Neutrophil (primary cell): ENCODE measurements around the gene ITIH5.

Experiments
- H3K27ac ChIP-seq: fragments of 200-600 bp; sonication (generic); 2 replicates; pipeline ENCODE4 v1.5.1; 2016; ENCODE audit warnings: mild to moderate bottlenecking, moderate library complexity
- H3K27me3 ChIP-seq: fragments of 200-600 bp; sonication (generic); 2 replicates; pipeline ENCODE4 v1.6.0; 2016; ENCODE audit warnings: mild to moderate bottlenecking
- H3K36me3 ChIP-seq: fragments of 200-600 bp; sonication (generic); 2 replicates; pipeline ENCODE4 v1.5.1; 2017
- H3K4me1 ChIP-seq, 2 experiments: fragments of 200-600 bp in 1 of 2; sonication (generic) in 1 of 2; 1 replicate in 1 of 2; 2 replicates in 1 of 2; pipeline versions ENCODE4 v1.5.1 to v1.6.1; 2013 to 2016; ENCODE audit warnings: low read depth in 1 of 2, low read length in 1 of 2, mild to moderate bottlenecking in 1 of 2, moderate library complexity in 1 of 2; ENCODE audit not compliant: control insufficient read depth in 1 of 2, insufficient read depth in 1 of 2
- H3K4me3 ChIP-seq, 2 experiments: fragments of 200-600 bp in 1 of 2; sonication (generic) in 1 of 2; 1 replicate in 1 of 2; 2 replicates in 1 of 2; pipeline ENCODE4 v1.5.1; 2013 to 2016; ENCODE audit warnings: low read depth in 1 of 2, low read length in 1 of 2, mild to moderate bottlenecking in 1 of 2, moderate library complexity in 1 of 2
- H3K9me3 ChIP-seq: fragments of 200-600 bp; sonication (generic); 2 replicates; pipeline ENCODE4 v1.5.1; 2016
- CTCF ChIP-seq: fragments of 200-600 bp; sonication (generic); IDR thresholded peaks from 2 replicates; pipeline ENCODE4 v1.5.1; 2016; ENCODE audit warnings: antibody characterized with exemption

The ITIH5 gene

GRCh38 chr10:7605565-7606295 is 61.0 kb downstream of the ITIH5 start:
- Histone ChIP-seq H3K4me3 (no peak overlapping the region), H3K9me3 (no peaks in the 10 kb centered on the region), H3K4me1 (no peaks in the 10 kb centered on the region), H3K36me3 (no peaks in the 10 kb centered on the region), H3K27ac (no peak overlapping the region), H3K27me3 (peaks cover 6% of the 10 kb centered on the region)
- no peak for TF ChIP-seq CTCF

- no peak overlapping the region for H3K4me3 ChIP-seq
- TF ChIP-seq CTCF: no peak
- no peaks in the 10 kb centered on the region for H3K27me3 ChIP-seq
- no peak overlapping the region for H3K27ac ChIP-seq
- H3K4me1 ChIP-seq: no peaks in the 10 kb centered on the region
- no peaks in the 10 kb centered on the region for H3K36me3 ChIP-seq
- no peaks in the 10 kb centered on the region for H3K9me3 ChIP-seq
Measured at GRCh38 chr10:7601023-7601656, 65.6 kb downstream of the ITIH5 start.

GRCh38 chr10:7598771-7599170 is 68.0 kb downstream of the ITIH5 start:
- Histone ChIP-seq H3K27me3 (no peaks in the 10 kb centered on the region), H3K9me3 (no peaks in the 10 kb centered on the region), H3K27ac (no peak overlapping the region), H3K4me1 (no peaks in the 10 kb centered on the region), H3K36me3 (no peaks in the 10 kb centered on the region), H3K4me3 (no peak overlapping the region)
- no peak for TF ChIP-seq CTCF

GRCh38 chr10:7596356-7596755 is 70.4 kb downstream of the ITIH5 start:
- Histone ChIP-seq H3K4me1 (no peaks in the 10 kb centered on the region), H3K9me3 (no peaks in the 10 kb centered on the region), H3K36me3 (no peaks in the 10 kb centered on the region), H3K27me3 (no peaks in the 10 kb centered on the region), H3K27ac (no peak overlapping the region), H3K4me3 (no peak overlapping the region)
- no peak for TF ChIP-seq CTCF

GRCh38 chr10:7593905-7594304 is 72.9 kb downstream of the ITIH5 start:
- Histone ChIP-seq H3K9me3 (no peaks in the 10 kb centered on the region), H3K4me3 (no peak overlapping the region), H3K4me1 (no peaks in the 10 kb centered on the region), H3K27ac (no peak overlapping the region), H3K27me3 (no peaks in the 10 kb centered on the region), H3K36me3 (no peaks in the 10 kb centered on the region)
- no peak for TF ChIP-seq CTCF
